SK-N-SH (cell line): ENCODE data around the gene AHSP.

Experiments used
- EP300 ChIP-seq, 2 experiments: IDR thresholded peaks; 2 replicates each; pipeline versions ENCODE4 v1.4.0 to v1.6.1; 2012; ENCODE audit warnings: borderline replicate concordance in 1 of 2, low read depth in 1 of 2, low read length in 1 of 2
- NFIC ChIP-seq: IDR thresholded peaks from 2 replicates; pipeline ENCODE4 v1.4.0; 2012; ENCODE audit warnings: borderline replicate concordance
- POLR2AphosphoS5 ChIP-seq: IDR thresholded peaks from 2 replicates; pipeline ENCODE4 v1.6.1; 2012; ENCODE audit warnings: low read depth, low read length
- TF ChIP-seq, protein P1 (sequence below): fragments of 200-600 bp; sonication (generic); IDR thresholded peaks from 2 replicates; pipeline ENCODE4 v1.6.1; 2017; ENCODE audit warnings: antibody characterized with exemption, mild to moderate bottlenecking, moderate library complexity

DNA sequence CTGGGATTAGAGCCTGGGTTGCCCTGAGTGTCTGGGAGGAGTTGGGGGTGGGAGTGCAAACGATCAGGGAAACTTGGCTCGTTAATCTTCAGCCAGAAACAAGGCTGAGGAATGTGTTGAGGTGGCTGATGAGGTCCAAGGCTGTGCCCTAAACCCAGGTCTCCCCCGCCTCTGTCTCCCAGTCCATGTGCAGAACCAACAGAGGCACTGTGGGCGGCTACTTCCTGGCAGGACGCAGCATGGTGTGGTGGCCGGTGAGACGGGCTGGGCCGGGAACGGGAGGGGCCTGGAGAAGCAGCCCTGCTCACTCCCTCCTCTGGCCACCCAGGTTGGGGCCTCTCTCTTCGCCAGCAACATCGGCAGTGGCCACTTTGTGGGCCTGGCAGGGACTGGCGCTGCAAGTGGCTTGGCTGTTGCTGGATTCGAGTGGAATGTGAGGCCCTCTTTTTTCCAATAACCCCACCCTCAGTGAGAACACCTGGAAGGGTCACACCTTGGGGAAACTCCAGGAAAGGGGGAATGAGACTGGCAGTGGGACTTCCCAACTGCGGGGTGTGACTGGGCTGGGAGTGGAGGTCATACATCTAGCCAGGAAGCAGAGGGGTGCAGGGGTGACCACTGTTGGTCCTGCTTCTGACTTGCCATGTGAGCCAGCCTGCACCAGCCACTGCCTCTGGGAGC lies 43.1 kb upstream of the AHSP start:
- TF ChIP-seq NFIC (no peak), EP300 (IDR thresholded peaks at IDR 0.05; ENCODE audit: borderline replicate concordance in 1 of 2, low read depth in 1 of 2, low read length in 1 of 2) (no peak), POLR2AphosphoS5 (no peak)
- TF ChIP-seq, protein P1, sequence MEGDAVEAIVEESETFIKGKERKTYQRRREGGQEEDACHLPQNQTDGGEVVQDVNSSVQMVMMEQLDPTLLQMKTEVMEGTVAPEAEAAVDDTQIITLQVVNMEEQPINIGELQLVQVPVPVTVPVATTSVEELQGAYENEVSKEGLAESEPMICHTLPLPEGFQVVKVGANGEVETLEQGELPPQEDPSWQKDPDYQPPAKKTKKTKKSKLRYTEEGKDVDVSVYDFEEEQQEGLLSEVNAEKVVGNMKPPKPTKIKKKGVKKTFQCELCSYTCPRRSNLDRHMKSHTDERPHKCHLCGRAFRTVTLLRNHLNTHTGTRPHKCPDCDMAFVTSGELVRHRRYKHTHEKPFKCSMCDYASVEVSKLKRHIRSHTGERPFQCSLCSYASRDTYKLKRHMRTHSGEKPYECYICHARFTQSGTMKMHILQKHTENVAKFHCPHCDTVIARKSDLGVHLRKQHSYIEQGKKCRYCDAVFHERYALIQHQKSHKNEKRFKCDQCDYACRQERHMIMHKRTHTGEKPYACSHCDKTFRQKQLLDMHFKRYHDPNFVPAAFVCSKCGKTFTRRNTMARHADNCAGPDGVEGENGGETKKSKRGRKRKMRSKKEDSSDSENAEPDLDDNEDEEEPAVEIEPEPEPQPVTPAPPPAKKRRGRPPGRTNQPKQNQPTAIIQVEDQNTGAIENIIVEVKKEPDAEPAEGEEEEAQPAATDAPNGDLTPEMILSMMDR, result no peak
